ENCODE measurements around the gene EPS15. TPM values are rescaled to one million over a fixed set of nuclear protein-coding genes. Genes with fewer than 3 reads are reported as not detected.

EPS15 gene
- total and polyA plus RNA-seq, 4 donors, result 8.8 to 52.1 (median 19.1) TPM

GRCh38 chr1:51321924-51322280, 197.2 kb downstream of the EPS15 start:
- Histone ChIP-seq H3K36me3 (ENCODE audit: control insufficient read depth in 4 of 4, insufficient read depth in 3 of 4, low read depth in 1 of 4, low read length in 3 of 4) (no peaks in the 10 kb centered on the region), H3K9ac (ENCODE audit: low read depth in 1 of 2, low read length in 2 of 2) (no peak overlapping the region), H3K9me3 (ENCODE audit: control insufficient read depth in 4 of 4, low read length in 3 of 4) (no peaks in the 10 kb centered on the region), H3K27me3 (ENCODE audit: control insufficient read depth in 4 of 4, insufficient read depth in 4 of 4, low read length in 3 of 4) (no peaks in the 10 kb centered on the region), H3K4me1 (ENCODE audit: control insufficient read depth in 4 of 4, insufficient read depth in 4 of 4, low read length in 3 of 4) (no peaks in the 10 kb centered on the region), H3K27ac (ENCODE audit: low read depth in 1 of 2, low read length in 2 of 2) (no peak overlapping the region), H3K4me3 (ENCODE audit: low read depth in 1 of 3, low read length in 3 of 3) (no peak overlapping the region)
- 96% methylated on average over 2 of the region's 2 CpGs for WGBS
- no peak for DNase-seq (ENCODE audit: low spot score)
- no peak for TF ChIP-seq FOXA1 (IDR thresholded peaks at IDR 0.05)
- no peak for TF ChIP-seq EGR1 (IDR thresholded peaks at IDR 0.05; ENCODE audit: low read depth in 2 of 2)
- no peak for TF ChIP-seq JUND (IDR thresholded peaks at IDR 0.05)
- no peak for TF ChIP-seq RXRA (IDR thresholded peaks at IDR 0.05)
- TF ChIP-seq GABPA (IDR thresholded peaks at IDR 0.05 in 1 of 2, conservative IDR thresholded peaks at IDR 0.05 in 1 of 2), result no peak
- TF ChIP-seq NR2F2 (IDR thresholded peaks at IDR 0.05), result no peak
- TF ChIP-seq, protein P1, sequence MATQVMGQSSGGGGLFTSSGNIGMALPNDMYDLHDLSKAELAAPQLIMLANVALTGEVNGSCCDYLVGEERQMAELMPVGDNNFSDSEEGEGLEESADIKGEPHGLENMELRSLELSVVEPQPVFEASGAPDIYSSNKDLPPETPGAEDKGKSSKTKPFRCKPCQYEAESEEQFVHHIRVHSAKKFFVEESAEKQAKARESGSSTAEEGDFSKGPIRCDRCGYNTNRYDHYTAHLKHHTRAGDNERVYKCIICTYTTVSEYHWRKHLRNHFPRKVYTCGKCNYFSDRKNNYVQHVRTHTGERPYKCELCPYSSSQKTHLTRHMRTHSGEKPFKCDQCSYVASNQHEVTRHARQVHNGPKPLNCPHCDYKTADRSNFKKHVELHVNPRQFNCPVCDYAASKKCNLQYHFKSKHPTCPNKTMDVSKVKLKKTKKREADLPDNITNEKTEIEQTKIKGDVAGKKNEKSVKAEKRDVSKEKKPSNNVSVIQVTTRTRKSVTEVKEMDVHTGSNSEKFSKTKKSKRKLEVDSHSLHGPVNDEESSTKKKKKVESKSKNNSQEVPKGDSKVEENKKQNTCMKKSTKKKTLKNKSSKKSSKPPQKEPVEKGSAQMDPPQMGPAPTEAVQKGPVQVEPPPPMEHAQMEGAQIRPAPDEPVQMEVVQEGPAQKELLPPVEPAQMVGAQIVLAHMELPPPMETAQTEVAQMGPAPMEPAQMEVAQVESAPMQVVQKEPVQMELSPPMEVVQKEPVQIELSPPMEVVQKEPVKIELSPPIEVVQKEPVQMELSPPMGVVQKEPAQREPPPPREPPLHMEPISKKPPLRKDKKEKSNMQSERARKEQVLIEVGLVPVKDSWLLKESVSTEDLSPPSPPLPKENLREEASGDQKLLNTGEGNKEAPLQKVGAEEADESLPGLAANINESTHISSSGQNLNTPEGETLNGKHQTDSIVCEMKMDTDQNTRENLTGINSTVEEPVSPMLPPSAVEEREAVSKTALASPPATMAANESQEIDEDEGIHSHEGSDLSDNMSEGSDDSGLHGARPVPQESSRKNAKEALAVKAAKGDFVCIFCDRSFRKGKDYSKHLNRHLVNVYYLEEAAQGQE (IDR thresholded peaks at IDR 0.05), result no peak
- no peak for TF ChIP-seq TAF1 (conservative IDR thresholded peaks at IDR 0.05)
- no peak for TF ChIP-seq FOXA2 (IDR thresholded peaks at IDR 0.05)

GRCh38 chr1:51320967-51321923, 197.8 kb downstream of the EPS15 start:
- DNase-seq (ENCODE audit: low spot score), result no peak
- Histone ChIP-seq H3K4me3 (ENCODE audit: low read depth in 1 of 3, low read length in 3 of 3) (no peak overlapping the region), H3K4me1 (ENCODE audit: control insufficient read depth in 4 of 4, insufficient read depth in 4 of 4, low read length in 3 of 4) (no peaks in the 10 kb centered on the region), H3K27ac (ENCODE audit: low read depth in 1 of 2, low read length in 2 of 2) (no peak overlapping the region), H3K36me3 (ENCODE audit: control insufficient read depth in 4 of 4, insufficient read depth in 3 of 4, low read depth in 1 of 4, low read length in 3 of 4) (no peaks in the 10 kb centered on the region), H3K9me3 (ENCODE audit: control insufficient read depth in 4 of 4, low read length in 3 of 4) (no peaks in the 10 kb centered on the region), H3K27me3 (ENCODE audit: control insufficient read depth in 4 of 4, insufficient read depth in 4 of 4, low read length in 3 of 4) (no peaks in the 10 kb centered on the region), H3K9ac (ENCODE audit: low read depth in 1 of 2, low read length in 2 of 2) (no peak overlapping the region)
- no peak for TF ChIP-seq ZBTB33 (IDR thresholded peaks at IDR 0.05)
- no peak for TF ChIP-seq FOXA2 (IDR thresholded peaks at IDR 0.05)
- no peak for TF ChIP-seq RXRA (IDR thresholded peaks at IDR 0.05)
- no peak for TF ChIP-seq TAF1 (conservative IDR thresholded peaks at IDR 0.05)
- TF ChIP-seq, protein P2, sequence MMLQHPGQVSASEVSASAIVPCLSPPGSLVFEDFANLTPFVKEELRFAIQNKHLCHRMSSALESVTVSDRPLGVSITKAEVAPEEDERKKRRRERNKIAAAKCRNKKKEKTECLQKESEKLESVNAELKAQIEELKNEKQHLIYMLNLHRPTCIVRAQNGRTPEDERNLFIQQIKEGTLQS (IDR thresholded peaks at IDR 0.05), result no peak
- TF ChIP-seq YY1 (IDR thresholded peaks at IDR 0.05), result no peak
- no peak for TF ChIP-seq HNF4G (IDR thresholded peaks at IDR 0.05)
- TF ChIP-seq NR2F2 (IDR thresholded peaks at IDR 0.05), result no peak
- no peak for TF ChIP-seq MAX (IDR thresholded peaks at IDR 0.05)
- TF ChIP-seq, protein P3, sequence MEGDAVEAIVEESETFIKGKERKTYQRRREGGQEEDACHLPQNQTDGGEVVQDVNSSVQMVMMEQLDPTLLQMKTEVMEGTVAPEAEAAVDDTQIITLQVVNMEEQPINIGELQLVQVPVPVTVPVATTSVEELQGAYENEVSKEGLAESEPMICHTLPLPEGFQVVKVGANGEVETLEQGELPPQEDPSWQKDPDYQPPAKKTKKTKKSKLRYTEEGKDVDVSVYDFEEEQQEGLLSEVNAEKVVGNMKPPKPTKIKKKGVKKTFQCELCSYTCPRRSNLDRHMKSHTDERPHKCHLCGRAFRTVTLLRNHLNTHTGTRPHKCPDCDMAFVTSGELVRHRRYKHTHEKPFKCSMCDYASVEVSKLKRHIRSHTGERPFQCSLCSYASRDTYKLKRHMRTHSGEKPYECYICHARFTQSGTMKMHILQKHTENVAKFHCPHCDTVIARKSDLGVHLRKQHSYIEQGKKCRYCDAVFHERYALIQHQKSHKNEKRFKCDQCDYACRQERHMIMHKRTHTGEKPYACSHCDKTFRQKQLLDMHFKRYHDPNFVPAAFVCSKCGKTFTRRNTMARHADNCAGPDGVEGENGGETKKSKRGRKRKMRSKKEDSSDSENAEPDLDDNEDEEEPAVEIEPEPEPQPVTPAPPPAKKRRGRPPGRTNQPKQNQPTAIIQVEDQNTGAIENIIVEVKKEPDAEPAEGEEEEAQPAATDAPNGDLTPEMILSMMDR (IDR thresholded peaks at IDR 0.05; ENCODE audit: low read depth, low read length, missing input control), result no peak
- no peak for TF ChIP-seq SP1 (IDR thresholded peaks at IDR 0.05)
- no peak for TF ChIP-seq JUND (IDR thresholded peaks at IDR 0.05)
- TF ChIP-seq, protein P1 (IDR thresholded peaks at IDR 0.05), result no peak
- no peak for TF ChIP-seq HNF4A (conservative IDR thresholded peaks at IDR 0.05)
- no peak for TF ChIP-seq FOXA1 (IDR thresholded peaks at IDR 0.05)
- TF ChIP-seq EGR1 (IDR thresholded peaks at IDR 0.05; ENCODE audit: low read depth in 2 of 2), result no peak
- no peak for TF ChIP-seq GABPA (IDR thresholded peaks at IDR 0.05 in 1 of 2, conservative IDR thresholded peaks at IDR 0.05 in 1 of 2)
- 94% methylated on average over 11 of the region's 11 CpGs for WGBS

Measured in liver (tissue), 9 donors.